Uterus (tissue), 2 donors: ENCODE data around the gene ZFHX2.

Experiments used
- POLR2A ChIP-seq, 2 donors: fragments of 450-650 bp; IDR thresholded peaks; one replicate each; pipeline ENCODE4 v1.6.1; 2016; ENCODE audit warnings: antibody characterized with exemption in 2 of 2, mild to moderate bottlenecking in 1 of 2, moderate library complexity in 1 of 2
- TF ChIP-seq, protein P1 (sequence below), 4 experiments: fragments of 200-600 bp in 2 of 4; fragments of 450-650 bp in 2 of 4; sonication (generic) in 2 of 4; IDR thresholded peaks; one replicate each; pipeline ENCODE4 v1.5.1; 2016 to 2019; ENCODE audit warnings: antibody characterized with exemption in 4 of 4, mild to moderate bottlenecking in 2 of 4, moderate library complexity in 1 of 4

DNA sequence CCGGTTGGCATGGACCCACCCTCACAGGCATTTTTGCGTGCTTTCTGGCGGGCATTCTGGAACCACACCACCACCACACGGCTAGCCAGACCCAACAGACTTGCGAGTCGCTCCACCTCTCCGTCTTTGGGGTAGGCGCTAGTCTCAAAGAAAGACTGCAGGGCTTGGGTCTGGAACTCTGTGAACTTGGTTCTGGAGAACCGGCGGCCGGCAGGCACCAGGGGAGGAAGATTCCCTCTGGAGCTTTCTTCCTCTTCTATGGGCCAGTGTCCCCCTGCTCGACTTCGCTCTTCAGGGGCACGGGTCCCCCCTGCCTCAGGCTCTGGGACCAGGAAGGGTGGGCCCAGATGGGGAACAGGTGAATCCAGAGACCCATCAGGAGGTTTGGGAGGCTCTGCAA lies 26.6 kb downstream of the ZFHX2 start:
- TF ChIP-seq, protein P1, sequence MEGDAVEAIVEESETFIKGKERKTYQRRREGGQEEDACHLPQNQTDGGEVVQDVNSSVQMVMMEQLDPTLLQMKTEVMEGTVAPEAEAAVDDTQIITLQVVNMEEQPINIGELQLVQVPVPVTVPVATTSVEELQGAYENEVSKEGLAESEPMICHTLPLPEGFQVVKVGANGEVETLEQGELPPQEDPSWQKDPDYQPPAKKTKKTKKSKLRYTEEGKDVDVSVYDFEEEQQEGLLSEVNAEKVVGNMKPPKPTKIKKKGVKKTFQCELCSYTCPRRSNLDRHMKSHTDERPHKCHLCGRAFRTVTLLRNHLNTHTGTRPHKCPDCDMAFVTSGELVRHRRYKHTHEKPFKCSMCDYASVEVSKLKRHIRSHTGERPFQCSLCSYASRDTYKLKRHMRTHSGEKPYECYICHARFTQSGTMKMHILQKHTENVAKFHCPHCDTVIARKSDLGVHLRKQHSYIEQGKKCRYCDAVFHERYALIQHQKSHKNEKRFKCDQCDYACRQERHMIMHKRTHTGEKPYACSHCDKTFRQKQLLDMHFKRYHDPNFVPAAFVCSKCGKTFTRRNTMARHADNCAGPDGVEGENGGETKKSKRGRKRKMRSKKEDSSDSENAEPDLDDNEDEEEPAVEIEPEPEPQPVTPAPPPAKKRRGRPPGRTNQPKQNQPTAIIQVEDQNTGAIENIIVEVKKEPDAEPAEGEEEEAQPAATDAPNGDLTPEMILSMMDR (IDR thresholded peaks at IDR 0.05) = no peak
- TF ChIP-seq POLR2A (IDR thresholded peaks at IDR 0.05) = no peak
